HG03159 (cell line): ENCODE measurements around the gene SYNGAP1.
"Not testable (repeated sequence)": the region's sequence is repeated elsewhere in the genome, so short reads cannot be mapped to it uniquely, and the experiment has no call there.

Experiments
- ATAC-seq: cut with Tn5 transposase; IDR thresholded peaks from one replicate; pipeline ENCODE4 v1.9.1; 2021; ENCODE audit warnings: mild to moderate bottlenecking, moderate library complexity; ENCODE audit not compliant: unreplicated experiment

SYNGAP1 gene

DNA sequence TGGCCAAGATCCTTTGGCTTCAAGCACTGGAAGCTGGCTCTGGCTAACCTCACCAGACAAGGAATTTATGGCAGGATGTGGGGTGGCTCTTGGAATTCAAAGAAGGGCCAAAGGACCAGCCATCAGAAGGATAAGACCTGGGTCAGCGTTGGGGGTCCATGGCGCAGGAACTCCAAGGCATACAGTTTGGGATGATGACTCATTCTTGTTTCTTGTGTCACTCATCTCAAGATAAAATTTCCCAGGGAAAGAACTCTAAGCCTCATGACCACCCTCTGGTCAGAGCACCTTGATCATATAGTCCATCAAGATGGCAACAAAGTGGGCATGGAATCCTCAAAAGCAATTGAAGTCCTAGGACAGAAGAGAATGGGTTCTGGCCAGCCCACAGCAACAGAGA lies 39.4 kb downstream of the SYNGAP1 start:
- no peak for ATAC-seq

DNA sequence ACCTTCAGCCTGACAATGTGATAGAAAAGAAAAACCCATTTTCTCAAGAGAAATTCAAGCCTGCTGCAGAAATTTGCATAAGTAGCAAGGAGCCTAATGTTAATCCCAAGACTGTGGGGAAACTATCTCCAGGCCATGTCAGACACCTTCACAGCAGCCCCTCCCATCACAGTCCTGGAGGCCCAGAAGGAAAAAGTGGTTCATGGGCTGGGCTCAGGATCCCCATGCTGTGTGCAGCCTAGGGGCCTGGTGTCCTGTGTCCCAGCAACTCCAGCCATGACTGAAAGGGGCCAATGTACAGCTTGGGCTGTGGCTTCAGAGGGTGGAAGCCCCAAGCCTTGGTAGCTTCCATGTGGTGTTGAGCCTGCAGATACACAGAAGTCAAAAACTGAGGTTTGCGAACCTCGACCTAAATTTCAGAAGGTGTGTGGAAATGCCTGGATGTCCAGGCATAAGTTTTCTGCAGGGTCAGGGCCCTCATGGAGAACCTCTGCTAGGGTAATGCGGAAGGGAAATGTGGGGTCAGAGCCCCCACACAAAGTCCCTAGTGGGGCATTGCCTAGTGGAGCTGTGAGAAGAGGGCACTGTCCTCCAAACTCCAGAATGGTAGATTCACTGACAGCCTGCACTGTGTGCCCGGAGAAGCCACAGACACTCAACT lies 46.3 kb downstream of the SYNGAP1 start:
- no peak for ATAC-seq

DNA sequence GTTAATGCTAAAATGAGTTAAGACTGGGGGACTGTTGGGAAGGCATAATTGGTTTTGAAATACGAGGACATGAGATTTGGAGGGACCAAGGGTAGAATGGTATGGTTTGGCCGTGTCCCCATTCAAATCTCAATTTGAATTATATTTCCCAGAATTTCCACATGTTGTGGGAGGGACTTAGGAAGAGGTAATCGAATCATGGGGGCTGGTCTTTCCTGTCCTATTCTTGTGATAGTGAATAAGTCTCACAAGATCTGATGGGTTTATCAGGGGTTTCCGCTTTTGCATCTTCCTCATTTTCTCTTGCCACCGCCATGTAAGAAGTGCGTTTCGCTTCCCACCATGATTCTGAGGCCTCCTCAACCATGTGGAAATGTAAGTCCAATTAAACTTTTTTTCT lies 47.2 kb downstream of the SYNGAP1 start:
- no peak for ATAC-seq

DNA sequence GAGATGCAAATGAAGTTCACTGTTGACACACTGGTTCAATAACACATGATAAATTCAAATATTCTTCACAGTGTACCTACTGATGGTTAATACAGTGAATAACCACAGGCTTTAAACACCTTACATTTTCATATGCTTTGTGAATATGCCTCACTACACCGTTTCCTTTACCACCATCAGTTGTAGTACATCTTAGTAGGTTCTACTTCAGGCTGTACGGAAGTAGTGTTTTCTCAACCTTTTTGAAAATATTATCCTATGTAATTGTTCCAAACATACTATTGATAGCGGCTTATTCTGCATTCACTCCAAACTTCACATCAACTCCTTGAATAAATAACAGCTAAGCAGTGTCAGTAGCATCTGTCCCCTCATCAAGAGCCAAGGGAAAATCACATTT lies 49.8 kb downstream of the SYNGAP1 start:
- ATAC-seq = no peak

DNA sequence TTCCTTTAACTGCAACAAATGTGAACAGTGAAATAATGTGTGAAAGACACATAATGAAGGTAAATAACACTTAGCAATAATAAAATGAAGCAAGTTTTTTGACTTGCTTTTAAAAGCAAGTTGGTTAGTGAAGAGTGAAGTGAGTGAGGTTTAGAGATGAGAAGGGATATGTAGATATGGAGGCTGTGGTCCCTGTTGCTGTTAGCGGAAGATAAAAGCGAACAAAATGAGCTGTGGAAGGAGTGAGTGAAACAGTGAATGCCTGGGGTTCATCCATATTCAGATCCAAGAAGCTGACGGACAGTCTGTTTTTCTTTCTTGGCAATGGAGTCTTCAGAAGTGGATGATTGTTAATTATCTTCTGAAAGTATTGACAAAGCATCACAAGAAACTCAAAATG lies 58.0 kb downstream of the SYNGAP1 start:
- ATAC-seq = no peak

DNA sequence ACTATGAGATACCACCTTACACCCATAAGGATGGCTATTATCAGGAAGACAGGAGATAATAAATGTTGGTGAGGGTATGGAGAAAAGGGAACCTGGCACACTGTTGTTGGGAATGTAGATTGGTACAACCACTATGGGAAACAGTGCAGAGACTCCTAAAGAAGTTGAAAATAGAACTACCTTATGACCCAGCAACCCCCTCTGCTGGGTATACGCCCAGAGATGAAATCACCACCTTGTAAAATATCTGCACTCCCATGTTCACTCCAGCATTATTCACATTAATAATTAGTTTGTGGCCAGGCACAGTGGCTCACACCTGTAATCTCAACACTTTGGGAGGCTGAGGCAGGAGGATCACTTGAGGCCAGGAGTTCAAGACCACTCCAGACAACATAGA lies 61.3 kb downstream of the SYNGAP1 start:
- no peak for ATAC-seq

DNA sequence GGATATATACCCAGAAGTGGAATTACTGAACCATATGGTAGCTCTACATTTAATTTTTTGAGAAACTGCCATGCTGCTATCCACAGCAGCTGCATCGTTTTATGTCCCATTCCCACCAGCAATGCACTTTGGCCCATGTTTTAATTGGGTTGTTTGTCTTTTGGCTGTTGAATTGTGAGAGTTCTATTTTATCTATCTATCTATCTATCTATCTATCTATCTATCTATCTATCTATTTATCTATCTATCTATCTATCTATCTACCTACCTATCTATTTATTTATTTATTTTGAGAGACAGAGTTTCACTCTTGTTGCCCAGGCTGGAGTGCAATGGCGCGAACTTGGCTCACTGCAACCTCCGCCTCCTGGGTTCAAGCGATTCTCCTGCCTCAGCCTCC lies 62.8 kb downstream of the SYNGAP1 start:
- ATAC-seq = not testable (repeated sequence)

DNA sequence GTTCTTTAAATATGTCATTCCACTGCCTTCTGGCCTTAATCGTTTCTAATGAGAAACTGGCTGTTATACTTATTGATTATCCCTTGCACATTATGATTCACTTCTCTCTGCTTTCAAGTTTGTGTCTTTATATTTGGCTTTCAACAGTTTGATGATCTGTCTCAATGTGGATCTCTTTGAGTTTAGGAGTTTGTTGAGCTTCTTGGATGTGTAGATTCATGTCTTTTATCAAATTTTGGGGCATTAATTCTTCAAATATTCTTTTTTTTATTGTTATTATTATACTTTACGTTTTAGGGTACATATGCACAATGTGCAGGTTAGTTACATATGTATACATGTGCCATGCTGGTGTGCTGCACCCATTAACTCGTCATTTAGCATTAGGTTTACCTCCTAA lies 63.8 kb downstream of the SYNGAP1 start:
- ATAC-seq = no peak

DNA sequence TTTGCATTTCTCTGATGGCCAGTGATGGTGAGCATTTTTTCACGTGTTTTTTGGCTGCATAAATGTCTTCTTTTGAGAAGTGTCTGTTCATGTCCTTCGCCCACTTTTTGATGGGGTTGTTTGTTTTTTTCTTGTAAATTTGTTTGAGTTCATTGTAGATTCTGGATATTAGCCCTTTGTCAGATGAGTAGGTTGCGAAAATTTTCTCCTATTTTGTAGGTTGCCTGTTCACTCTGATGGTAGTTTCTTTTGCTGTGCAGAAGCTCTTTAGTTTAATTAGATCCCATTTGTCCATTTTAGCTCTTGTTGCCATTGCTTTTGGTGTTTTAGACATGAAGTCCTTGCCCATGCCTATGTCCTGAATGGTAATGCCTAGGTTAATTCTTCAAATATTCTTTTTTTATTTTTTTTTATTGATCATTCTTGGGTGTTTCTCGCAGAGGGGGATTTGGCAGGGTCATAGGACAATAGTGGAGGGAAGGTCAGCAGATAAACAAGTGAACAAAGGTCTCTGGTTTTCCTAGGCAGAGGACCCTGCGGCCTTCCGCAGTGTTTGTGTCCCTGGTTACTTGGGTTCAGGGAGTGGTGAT lies 64.9 kb downstream of the SYNGAP1 start:
- ATAC-seq = not testable (repeated sequence)

DNA sequence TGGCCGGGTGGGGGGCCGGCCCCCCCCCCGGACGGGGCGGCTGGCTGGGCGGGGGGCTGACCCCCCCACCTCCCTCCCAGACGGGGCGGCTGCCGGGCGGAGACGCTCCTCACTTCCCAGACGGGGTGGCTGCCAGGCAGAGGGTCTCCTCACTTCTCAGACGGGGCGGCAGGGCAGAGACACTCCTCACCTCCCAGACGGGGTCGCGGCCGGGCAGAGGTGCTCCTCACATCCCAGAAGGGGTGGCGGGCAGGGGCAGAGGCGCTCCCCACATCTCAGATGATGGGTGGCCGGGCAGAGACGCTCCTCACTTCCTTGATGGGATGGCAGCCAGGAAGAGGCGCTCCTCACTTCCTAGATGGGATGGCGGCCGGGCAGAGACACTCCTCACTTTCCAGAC lies 65.8 kb downstream of the SYNGAP1 start:
- not testable (repeated sequence) for ATAC-seq

DNA sequence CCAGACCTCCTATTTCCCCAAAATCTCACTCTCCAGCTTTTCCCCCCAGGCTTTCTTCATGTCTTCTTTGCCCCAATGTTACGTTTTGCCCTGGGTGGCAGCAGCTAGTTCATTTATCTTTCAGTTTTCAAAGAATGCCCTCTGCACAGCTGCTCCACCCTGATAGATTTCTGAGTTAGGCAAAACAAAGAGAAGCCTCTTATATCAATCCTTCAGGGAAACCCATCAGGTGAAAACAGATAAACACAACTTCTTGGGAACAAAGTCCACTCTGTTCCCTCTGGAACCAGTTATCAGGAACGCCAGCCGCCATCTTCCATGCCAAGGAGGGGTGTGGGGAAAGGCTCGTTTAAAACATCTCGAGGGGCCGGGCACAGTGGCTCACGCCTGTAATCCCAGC lies 68.5 kb downstream of the SYNGAP1 start:
- ATAC-seq = no peak

DNA sequence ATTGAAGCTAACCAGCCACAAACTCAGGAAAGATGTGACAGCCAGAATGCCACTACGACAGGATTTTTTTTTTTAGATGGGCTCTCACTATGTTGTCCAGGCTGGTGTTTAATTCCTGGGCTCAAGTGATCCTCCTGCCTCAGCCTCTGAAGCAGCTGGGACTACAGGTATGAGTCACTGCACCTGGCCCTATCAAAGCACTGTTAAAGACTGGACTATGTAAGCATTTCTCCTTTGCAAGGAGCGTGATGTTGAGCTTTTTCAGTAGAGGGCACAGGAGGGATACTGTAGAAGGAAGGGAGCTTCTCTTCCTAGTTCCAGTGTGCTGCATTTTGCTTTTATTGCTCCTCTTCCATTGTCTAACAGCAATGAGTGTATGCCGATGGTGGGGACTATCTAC lies 70.3 kb downstream of the SYNGAP1 start:
- no peak for ATAC-seq

DNA sequence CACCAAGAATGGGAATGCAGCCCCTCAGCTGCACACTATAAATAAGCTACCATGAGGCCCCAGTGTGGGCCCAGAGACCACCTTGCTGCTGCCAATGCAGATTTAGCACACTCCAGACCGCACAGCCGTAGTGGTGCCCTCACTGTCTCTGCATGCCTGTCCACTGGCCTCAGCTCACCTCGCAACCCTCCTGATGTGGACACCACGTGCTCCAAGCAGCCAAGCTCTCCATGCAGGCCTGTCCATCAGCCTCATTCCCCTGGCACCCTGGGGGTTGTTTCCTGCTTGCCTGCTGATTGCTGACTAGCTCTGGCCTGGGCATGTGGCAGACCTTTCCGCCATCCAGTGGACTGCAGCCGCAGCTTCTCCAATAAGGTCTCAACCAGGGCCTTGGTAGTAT lies 70.8 kb downstream of the SYNGAP1 start:
- ATAC-seq = no peak

DNA sequence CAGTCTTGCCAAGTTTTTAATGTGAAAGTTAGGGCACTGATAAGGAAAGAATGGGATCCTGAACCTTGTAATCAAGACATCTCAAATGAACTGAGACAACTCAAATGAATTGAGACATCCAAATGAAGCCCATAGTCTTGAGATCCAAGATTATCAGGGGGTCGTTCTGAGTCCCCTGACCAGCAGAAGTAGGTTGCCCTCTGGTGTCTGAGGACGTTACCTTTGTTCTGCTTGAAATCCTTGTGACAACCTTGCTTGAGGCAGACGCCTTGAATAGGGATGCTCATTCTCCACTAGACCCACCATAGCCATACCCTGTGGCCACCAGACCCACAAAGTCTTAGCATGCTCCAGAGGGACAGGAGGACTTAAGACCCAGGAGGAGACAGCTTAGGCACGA lies 72.2 kb downstream of the SYNGAP1 start:
- no peak for ATAC-seq

DNA sequence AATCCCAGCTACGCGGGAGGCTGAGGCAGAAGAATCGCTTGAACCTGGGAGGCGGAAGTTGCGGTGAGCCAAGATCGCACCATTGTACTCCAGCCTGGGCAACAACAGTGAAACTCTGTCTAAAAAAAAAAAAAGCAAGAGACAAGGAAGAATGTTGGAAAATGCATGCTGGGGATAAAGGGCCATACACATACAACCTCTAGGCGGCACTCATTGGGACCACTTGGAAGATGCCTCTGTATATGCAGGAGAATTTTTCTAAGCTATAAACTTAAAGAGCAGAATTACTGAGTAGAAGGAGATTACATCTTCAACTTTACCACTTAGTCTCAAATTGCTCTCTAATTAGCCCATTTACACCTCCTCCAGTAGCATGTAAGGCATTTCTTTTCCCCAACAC lies 77.3 kb downstream of the SYNGAP1 start:
- no peak for ATAC-seq

DNA sequence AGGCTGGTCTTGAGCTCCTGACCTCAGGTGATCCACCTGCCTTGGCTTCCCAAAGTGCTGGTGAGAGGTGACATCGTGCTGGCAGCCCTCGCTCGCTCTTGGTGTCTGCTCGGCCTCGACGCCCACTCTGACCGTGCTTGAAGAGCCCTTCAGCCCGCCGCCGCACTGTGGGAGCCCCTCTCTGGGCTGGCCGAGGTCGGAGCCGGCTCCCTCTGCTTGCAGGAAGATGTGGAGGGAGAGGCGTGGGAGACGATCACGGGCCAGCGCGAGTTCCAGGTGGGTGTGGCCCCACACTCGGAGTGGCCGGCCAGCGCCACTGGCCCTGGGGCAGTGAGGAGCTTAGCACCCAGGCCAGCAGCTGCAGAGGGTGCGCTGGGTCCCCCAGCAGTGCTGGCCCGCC lies 82.6 kb downstream of the SYNGAP1 start:
- no peak for ATAC-seq

DNA sequence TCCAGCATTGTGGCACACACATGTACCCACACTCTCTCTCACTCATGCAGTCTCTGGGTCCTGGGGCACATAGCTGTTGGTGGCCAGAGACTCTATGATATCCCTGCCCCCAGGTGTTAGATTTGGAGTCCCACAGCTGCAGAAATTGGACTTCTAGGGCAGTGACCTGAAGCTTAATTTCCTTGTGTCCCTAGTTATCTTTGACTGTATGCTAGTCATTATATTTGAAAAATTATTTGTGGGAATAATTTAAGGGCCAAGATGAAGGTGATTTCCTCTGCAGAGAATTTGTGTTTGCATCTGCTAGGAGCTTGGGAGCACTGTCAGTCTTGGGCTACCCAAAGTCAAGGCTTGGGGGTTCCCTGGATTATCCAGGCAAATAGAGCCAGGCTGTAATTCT lies 84.6 kb downstream of the SYNGAP1 start:
- no peak for ATAC-seq
